ENCODE measurements around the gene ITIH5.

DNA sequence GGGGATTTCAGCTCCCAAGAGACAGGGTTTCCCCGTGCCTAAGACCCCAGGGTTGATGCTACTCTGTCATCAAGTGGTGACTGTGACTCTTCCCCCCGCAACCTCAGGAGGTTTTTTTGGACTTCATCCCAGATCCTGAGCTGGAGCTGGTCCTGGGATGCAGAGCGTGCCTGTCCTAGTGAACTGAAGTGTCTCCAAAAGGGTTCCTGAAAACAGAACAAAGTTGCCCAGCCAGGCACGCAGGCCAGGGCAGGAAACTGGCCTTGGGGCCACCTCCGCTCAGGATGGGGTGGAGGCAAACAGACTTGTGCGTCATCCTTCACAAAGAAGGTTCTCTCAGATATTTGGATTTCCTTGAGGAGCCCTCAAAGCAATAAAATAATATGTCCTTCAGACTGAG lies 118.9 kb downstream of the ITIH5 start:
- TF ChIP-seq, protein P1, sequence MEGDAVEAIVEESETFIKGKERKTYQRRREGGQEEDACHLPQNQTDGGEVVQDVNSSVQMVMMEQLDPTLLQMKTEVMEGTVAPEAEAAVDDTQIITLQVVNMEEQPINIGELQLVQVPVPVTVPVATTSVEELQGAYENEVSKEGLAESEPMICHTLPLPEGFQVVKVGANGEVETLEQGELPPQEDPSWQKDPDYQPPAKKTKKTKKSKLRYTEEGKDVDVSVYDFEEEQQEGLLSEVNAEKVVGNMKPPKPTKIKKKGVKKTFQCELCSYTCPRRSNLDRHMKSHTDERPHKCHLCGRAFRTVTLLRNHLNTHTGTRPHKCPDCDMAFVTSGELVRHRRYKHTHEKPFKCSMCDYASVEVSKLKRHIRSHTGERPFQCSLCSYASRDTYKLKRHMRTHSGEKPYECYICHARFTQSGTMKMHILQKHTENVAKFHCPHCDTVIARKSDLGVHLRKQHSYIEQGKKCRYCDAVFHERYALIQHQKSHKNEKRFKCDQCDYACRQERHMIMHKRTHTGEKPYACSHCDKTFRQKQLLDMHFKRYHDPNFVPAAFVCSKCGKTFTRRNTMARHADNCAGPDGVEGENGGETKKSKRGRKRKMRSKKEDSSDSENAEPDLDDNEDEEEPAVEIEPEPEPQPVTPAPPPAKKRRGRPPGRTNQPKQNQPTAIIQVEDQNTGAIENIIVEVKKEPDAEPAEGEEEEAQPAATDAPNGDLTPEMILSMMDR (IDR thresholded peaks at IDR 0.05): no peak
- TF ChIP-seq EZH2 (IDR thresholded peaks at IDR 0.05; ENCODE audit: borderline replicate concordance, insufficient read depth, low read depth, low read length, poor library complexity, severe bottlenecking): no peak
